ENCODE data around the gene TTC22. TPM values are rescaled to one million over a fixed set of nuclear protein-coding genes. Genes with fewer than 3 reads are reported as not detected.

Gene TTC22
- total RNA-seq, 2 experiments from 2014 or later: 3.3 to 3.5 TPM

DNA sequence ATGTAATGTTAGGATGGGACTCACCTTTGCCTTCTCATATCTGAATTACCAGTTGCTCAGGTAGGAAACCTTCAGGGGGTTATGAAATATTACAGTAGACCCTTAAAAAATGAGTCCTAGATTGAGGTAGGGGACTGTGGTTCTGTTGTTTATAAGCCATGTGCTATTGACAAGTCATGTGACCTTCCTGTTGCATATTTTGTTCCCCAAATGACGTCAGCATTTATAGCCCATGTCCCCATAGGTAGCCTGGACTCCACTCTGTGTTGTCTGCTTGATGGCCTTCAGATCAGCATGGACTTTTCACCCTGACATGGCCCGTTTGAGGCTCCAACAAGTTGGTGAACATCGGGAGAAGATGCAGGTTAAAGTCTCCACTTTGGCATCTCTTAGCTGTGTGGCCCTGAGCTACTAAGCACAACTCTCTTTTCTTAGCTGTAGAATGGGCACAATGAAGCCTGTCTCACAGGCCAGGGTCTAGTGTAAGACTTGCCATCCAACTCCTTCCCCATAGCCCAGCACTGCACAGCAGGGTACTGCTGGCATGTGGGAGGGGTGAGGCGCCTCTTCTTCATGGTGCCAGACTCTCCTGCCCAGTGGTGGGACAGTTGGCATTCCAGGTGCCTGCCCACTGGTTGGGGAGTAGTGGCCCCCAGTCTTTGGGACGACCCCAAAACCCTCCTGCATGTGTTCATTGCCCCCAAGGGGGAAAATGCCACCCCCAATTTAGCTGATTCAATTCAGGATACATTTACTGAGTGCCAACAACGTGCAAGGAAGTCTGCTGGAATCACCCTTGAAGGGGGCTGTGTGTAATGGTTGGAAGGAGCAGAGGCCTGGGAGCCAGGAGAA, 36.1 kb upstream of the TTC22 start:
- CTCF ChIA-PET: no interaction called here
- POLR2A ChIA-PET: interaction anchor here (0.7 kb wide), 1 partner anchor 340 kb away, joined by 3 read pairs; no protein-coding TSS in a partner anchor
- H3K4me3 Mint-ChIP-seq: no peak overlapping the region
- no peak for DNase-seq
- H3K9me3 Mint-ChIP-seq: no peaks in the 10 kb centered on the region
- TF ChIP-seq, protein P1, sequence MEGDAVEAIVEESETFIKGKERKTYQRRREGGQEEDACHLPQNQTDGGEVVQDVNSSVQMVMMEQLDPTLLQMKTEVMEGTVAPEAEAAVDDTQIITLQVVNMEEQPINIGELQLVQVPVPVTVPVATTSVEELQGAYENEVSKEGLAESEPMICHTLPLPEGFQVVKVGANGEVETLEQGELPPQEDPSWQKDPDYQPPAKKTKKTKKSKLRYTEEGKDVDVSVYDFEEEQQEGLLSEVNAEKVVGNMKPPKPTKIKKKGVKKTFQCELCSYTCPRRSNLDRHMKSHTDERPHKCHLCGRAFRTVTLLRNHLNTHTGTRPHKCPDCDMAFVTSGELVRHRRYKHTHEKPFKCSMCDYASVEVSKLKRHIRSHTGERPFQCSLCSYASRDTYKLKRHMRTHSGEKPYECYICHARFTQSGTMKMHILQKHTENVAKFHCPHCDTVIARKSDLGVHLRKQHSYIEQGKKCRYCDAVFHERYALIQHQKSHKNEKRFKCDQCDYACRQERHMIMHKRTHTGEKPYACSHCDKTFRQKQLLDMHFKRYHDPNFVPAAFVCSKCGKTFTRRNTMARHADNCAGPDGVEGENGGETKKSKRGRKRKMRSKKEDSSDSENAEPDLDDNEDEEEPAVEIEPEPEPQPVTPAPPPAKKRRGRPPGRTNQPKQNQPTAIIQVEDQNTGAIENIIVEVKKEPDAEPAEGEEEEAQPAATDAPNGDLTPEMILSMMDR (IDR thresholded peaks at IDR 0.05): no peak
- H3K27ac Mint-ChIP-seq: no peak overlapping the region
- no peak for ATAC-seq
- intact Hi-C loops (cut with micrococcal nuclease): no loop called here
- no peaks in the 10 kb centered on the region for H3K4me1 Mint-ChIP-seq (ENCODE audit: low read depth)
- H3K27me3 Mint-ChIP-seq: no peaks in the 10 kb centered on the region
- H3K36me3 Mint-ChIP-seq (ENCODE audit: low read depth): no peaks in the 10 kb centered on the region

DNA sequence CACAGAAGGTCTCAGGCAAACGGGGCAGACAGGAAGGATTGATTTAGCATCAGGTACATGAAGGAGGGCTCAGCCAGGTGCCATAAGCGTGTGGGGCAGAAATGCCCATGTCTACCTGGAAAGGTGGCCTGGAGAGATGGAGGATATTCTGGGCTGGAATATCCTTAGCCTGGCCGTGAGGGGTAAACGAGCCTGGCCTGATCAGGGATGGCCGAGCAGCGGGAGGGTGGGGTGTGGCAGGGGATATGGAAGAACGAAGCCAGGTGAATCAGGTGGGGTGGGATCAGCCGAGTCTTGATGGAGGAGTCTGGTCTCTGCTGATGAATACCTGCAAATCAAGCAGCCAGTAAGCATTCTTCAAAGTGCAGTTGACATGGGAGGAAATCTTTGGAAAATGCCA, 35.5 kb upstream of the TTC22 start:
- H3K27me3 Mint-ChIP-seq: no peaks in the 10 kb centered on the region
- no peak overlapping the region for H3K4me3 Mint-ChIP-seq
- ATAC-seq (no peak), DNase-seq (no peak)
- no peaks in the 10 kb centered on the region for H3K36me3 Mint-ChIP-seq (ENCODE audit: low read depth)
- ChIA-PET CTCF (no interaction called here), POLR2A (no interaction called here)
- intact Hi-C loops (cut with micrococcal nuclease): no loop called here
- H3K9me3 Mint-ChIP-seq: peaks cover under 1% of the 10 kb centered on the region
- TF ChIP-seq, protein P1 (IDR thresholded peaks at IDR 0.05): no peak
- H3K4me1 Mint-ChIP-seq (ENCODE audit: low read depth): no peaks in the 10 kb centered on the region
- H3K27ac Mint-ChIP-seq: no peak overlapping the region

DNA sequence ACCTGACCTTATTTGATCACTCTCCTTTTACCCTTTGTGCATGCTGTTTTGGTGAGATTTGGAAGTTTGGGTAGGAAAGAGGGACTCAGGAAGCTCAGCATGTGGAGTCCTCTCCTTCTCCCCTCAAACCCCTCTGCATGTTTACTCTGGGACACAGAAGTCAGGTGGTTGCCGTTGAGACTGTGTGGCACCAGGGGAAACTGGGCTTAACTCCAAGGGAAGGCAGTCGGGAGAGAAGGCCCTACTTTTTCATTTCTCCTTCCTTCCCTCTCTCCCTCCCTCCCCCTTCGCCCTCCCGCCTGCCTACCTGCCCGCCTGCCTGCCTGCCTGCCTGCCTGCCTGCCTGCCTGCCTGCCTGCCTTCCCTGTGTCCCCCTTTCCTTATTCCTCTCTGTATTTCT, 34.8 kb upstream of the TTC22 start:
- POLR2A ChIA-PET: interaction anchor here (0.7 kb wide), 1 partner anchor 116 kb away, joined by 4 read pairs; no protein-coding TSS in a partner anchor
- intact Hi-C loops (cut with micrococcal nuclease): no loop called here
- no peaks in the 10 kb centered on the region for H3K4me1 Mint-ChIP-seq (ENCODE audit: low read depth)

DNA sequence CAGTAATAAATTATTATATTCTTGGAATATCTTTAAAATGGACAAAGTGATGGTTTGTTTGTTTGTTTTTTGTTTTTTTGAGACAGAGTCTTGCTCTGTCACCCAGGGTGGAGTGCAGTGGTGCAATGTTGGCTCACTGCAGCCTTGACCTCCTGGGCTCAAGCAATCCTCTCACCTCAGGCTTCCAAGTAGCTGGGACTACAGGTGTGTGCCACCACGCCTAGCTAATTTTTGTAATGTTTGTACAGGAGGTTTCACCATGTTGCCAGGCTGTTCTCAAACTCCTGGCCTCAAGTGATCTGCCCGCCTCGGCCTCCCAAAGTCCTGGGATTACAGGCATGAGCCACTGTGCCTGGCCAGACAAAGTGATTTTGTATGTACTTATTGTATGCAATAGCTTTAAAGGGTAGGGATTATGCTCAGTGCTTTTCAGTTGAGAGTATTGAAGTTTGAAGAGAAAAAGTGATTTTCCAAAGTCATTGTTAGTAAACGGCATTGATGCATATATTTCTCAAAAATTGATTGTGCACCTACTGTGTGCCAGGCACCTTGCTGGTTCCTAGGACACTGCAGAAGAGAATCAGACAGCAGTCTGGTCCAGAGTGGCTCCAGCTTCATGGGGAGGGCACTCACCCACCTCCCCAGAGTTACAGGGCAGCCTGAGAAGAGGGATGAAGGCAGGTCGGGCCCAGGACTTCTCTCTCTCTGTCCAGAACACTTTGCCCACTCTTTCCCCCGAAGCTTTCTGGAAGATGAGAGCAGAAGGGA, 34.2 kb upstream of the TTC22 start:
- H3K9me3 Mint-ChIP-seq: peaks cover 2% of the 10 kb centered on the region
- intact Hi-C loops (cut with micrococcal nuclease): no loop called here
- no peaks in the 10 kb centered on the region for H3K27me3 Mint-ChIP-seq
- ChIA-PET POLR2A (interaction anchor here (0.7 kb wide), 1 partner anchor 117 kb away, joined by 4 read pairs; no protein-coding TSS in a partner anchor), CTCF (interaction anchor here (0.7 kb wide), 1 partner anchor 161 kb away, joined by 4 read pairs; no protein-coding TSS in a partner anchor)
- H3K27ac Mint-ChIP-seq: no peak overlapping the region
- no peaks in the 10 kb centered on the region for H3K4me1 Mint-ChIP-seq (ENCODE audit: low read depth)
- no peaks in the 10 kb centered on the region for H3K36me3 Mint-ChIP-seq (ENCODE audit: low read depth)
- TF ChIP-seq, protein P1 (IDR thresholded peaks at IDR 0.05): no peak
- H3K4me3 Mint-ChIP-seq: no peak overlapping the region
- ATAC-seq (no peak), DNase-seq (no peak)

More for the DNA sequence above, 34.8 kb upstream of the TTC22 start:
- H3K4me3 Mint-ChIP-seq: no peak overlapping the region
- no peaks in the 10 kb centered on the region for H3K36me3 Mint-ChIP-seq (ENCODE audit: low read depth)
- H3K9me3 Mint-ChIP-seq: peaks cover 2% of the 10 kb centered on the region
- CTCF ChIA-PET: no interaction called here
- DNase-seq (no peak), ATAC-seq (no peak)
- TF ChIP-seq, protein P1 (IDR thresholded peaks at IDR 0.05): no peak
- no peaks in the 10 kb centered on the region for H3K27me3 Mint-ChIP-seq
- H3K27ac Mint-ChIP-seq: no peak overlapping the region

All from activated CD8-positive, alpha-beta T cell treated with anti-CD3 and anti-CD28 coated beads for 36 hours (primary cell).